Lung (tissue), 12 donors: ENCODE data around the gene BUD23. TPM values are rescaled to one million over a fixed set of nuclear protein-coding genes. Genes with fewer than 3 reads are reported as not detected.

Experiments
- ATAC-seq: fragments of 200-7000 bp; cut with Tn5 transposase; one replicate; pipeline ENCODE4 v1.9.1; 2020; ENCODE audit warnings: moderate number of reproducible peaks; ENCODE audit not compliant: insufficient read depth, low FRiP score
- DNase-seq, 3 donors: peaks; one replicate each; pipeline ENCODE4 v3.0.0-alpha.2; 2013 to 2017
- H3K27ac ChIP-seq, 2 donors: one replicate each; pipeline ENCODE4 v1.5.1; 2013; ENCODE audit warnings: mild to moderate bottlenecking in 2 of 2, moderate library complexity in 2 of 2, control low read depth in 1 of 2, inconsistent platforms in 1 of 2, low read depth in 1 of 2, low read length in 1 of 2
- H3K27me3 ChIP-seq, 3 donors: one replicate each; pipeline ENCODE4 v1.5.1; 2013; ENCODE audit warnings: low read length in 2 of 3; ENCODE audit not compliant: control insufficient read depth in 3 of 3, insufficient read depth in 3 of 3
- H3K36me3 ChIP-seq, 4 donors: one replicate each; pipeline ENCODE4 v1.5.1; 2013; ENCODE audit warnings: low read length in 4 of 4, mild to moderate bottlenecking in 1 of 4, moderate library complexity in 1 of 4; ENCODE audit not compliant: control insufficient read depth in 4 of 4, insufficient read depth in 4 of 4
- H3K4me1 ChIP-seq, 5 donors: one replicate each; pipeline ENCODE4 v1.5.1; 2013; ENCODE audit warnings: low read length in 5 of 5, mild to moderate bottlenecking in 2 of 5, moderate library complexity in 1 of 5; ENCODE audit not compliant: control insufficient read depth in 5 of 5, insufficient read depth in 5 of 5
- H3K4me3 ChIP-seq: one replicate; pipeline ENCODE4 v1.5.1; 2013; ENCODE audit warnings: mild to moderate bottlenecking, control low read depth, moderate library complexity
- H3K9ac ChIP-seq, 2 donors: one replicate each; pipeline ENCODE4 v1.5.1; 2013; ENCODE audit warnings: low read length in 2 of 2, control low read depth in 1 of 2; ENCODE audit not compliant: insufficient read depth in 1 of 2
- H3K9me3 ChIP-seq, 4 donors: one replicate each; pipeline ENCODE4 v1.5.1; 2013; ENCODE audit warnings: low read length in 3 of 4, mild to moderate bottlenecking in 1 of 4, moderate library complexity in 1 of 4; ENCODE audit not compliant: control insufficient read depth in 4 of 4, insufficient read depth in 3 of 4
- WGBS, 2 donors: extraction: QIAGEN DNeasy Blood & Tissue Kit; methylation state at CpG; one replicate each; pipeline ENCODE4 v1.1.7; 2013; 5-methylcytosine and 5-hydroxymethylcytosine counted together
- polyA plus RNA-seq, 2 donors: library from polyadenylated mRNA; stranded (reverse); fragments of 200-250 nt; gene quantifications; one replicate each; pipeline ENCODE4 v1.2.1, GENCODE V29; 2013
- total RNA-seq, 2 donors: library from RNA; depleted of rRNA in 1 of 2; stranded (reverse); fragments of >200 nt in 1 of 2; gene quantifications; one replicate each; pipeline ENCODE4 v1.2.1, GENCODE V29; 2014 to 2021
- TF ChIP-seq, protein P1 (sequence below): IDR thresholded peaks from 2 replicates; pipeline ENCODE4 v1.5.1; 2012; ENCODE audit warnings: mild to moderate bottlenecking; ENCODE audit errors: control extremely low read depth, extremely low read depth
- donor health status: control.
- donor health status: control.
- donor health status: Bipolar disorder and iron deficiency.
- donor health status: healthy.
- donor health status: DM: yes; HTN: yes; CAD: no.

BUD23 gene
- total and polyA plus RNA-seq, 4 donors, result 33.5 to 118 (median 74.2) TPM

GRCh38 chr7:73716318-73716890 lies 33.0 kb downstream of the BUD23 start:
- Histone ChIP-seq H3K4me1 (peaks cover 0 to 20% (median 13%) of the 10 kb centered on the region in 5 donors), H3K9ac (no peak overlapping the region), H3K36me3 (no peaks in the 10 kb centered on the region), H3K9me3 (no peaks in the 10 kb centered on the region), H3K27me3 (no peaks in the 10 kb centered on the region), H3K27ac (no peak overlapping the region), H3K4me3 (no peak overlapping the region)
- ATAC-seq (no peak), DNase-seq (no peak)
- TF ChIP-seq, protein P1, sequence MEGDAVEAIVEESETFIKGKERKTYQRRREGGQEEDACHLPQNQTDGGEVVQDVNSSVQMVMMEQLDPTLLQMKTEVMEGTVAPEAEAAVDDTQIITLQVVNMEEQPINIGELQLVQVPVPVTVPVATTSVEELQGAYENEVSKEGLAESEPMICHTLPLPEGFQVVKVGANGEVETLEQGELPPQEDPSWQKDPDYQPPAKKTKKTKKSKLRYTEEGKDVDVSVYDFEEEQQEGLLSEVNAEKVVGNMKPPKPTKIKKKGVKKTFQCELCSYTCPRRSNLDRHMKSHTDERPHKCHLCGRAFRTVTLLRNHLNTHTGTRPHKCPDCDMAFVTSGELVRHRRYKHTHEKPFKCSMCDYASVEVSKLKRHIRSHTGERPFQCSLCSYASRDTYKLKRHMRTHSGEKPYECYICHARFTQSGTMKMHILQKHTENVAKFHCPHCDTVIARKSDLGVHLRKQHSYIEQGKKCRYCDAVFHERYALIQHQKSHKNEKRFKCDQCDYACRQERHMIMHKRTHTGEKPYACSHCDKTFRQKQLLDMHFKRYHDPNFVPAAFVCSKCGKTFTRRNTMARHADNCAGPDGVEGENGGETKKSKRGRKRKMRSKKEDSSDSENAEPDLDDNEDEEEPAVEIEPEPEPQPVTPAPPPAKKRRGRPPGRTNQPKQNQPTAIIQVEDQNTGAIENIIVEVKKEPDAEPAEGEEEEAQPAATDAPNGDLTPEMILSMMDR, result no peak
- WGBS, 2 donors, result 63 to 74% methylated on average over 4 of the region's 4 CpGs

DNA sequence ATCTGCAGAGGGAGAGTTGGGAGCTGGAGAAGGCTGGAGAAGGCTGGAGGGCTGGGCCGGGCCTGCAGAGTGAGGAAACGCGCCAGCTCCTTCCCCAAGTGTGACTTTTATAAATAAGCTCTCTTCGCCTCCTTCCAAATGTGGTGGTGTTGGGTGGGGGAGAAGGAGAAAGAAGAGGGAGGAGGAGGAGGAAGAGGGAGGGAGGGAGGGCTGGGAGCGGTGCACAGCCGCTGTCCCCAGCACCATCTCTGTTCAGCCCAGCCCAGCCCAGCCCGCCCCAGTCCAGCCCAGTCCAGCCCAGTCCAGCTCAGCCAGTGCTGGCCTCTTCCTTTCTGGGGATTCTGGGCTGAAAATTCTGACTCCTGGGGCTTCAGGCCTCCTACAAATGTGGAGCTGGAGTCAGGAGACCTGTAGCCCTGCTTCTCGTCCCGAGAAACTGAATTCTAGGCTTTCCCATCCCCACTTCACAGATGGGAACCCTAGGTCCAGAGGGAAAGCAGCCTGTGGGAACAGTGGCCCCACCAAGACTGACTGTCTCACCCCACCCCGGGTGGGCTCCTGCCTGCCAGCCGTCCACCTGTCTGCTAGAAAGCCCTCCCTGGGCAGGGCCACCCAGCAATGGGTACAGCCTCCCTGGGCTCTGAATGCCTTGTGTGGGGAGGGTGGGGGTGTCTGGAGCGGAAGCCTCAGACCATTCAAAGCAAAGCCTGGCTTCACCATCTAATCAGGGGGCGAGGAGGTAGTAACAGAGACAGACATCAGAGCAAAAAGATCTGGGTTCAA lies 33.8 kb downstream of the BUD23 start:
- no peak for ATAC-seq
- H3K36me3 ChIP-seq, result no peaks in the 10 kb centered on the region
- no peak overlapping the region for H3K4me3 ChIP-seq
- no peak overlapping the region for H3K27ac ChIP-seq
- peaks cover 0 to 21% (median 13%) of the 10 kb centered on the region in 5 donors for H3K4me1 ChIP-seq
- no peak overlapping the region for H3K9ac ChIP-seq
- H3K27me3 ChIP-seq, result no peaks in the 10 kb centered on the region
- H3K9me3 ChIP-seq, result no peaks in the 10 kb centered on the region
- TF ChIP-seq, protein P1, result no peak
- DNase-seq, result peak in 1 of 3 donors; percentile 31
- WGBS, 2 donors, result 63 to 74% methylated on average over 13 of the region's 13 CpGs

- no peaks in the 10 kb centered on the region for H3K27me3 ChIP-seq
These were observed 34.6 kb downstream of the BUD23 start for GRCh38 chr7:73717991-73718405.

More at GRCh38 chr7:73717991-73718405, 34.6 kb downstream of the BUD23 start:
- H3K36me3 ChIP-seq, result no peaks in the 10 kb centered on the region
- DNase-seq, result no peak
- no peak overlapping the region for H3K9ac ChIP-seq
- H3K9me3 ChIP-seq, result no peaks in the 10 kb centered on the region
- peak overlapping the region in 1 of 2 donors; percentile 12 for H3K27ac ChIP-seq
- no peak overlapping the region for H3K4me3 ChIP-seq
- TF ChIP-seq, protein P1, result no peak
- H3K4me1 ChIP-seq, result peaks cover 0 to 21% (median 13%) of the 10 kb centered on the region in 5 donors
- ATAC-seq, result no peak
- 22 to 55% methylated on average over 10 of the region's 10 CpGs for whole genome bisulfite sequencing, 2 donors
